NOMO-1 (cell line): ENCODE measurements around the gene MAMLD1.
A peak's percentile ranks its signal among the peaks of the same experiment; 100 is the strongest.
"Not testable (repeated sequence)": the region's sequence is repeated elsewhere in the genome, so short reads cannot be mapped to it uniquely, and the experiment has no call there.

ENCODE experiments used
- DNase-seq, 2 experiments: peaks; one replicate each; lab custom pipeline; 2025; ENCODE audit not compliant: unreplicated experiment in 2 of 2; lab: John Stamatoyannopoulos, UW

MAMLD1 gene

DNA sequence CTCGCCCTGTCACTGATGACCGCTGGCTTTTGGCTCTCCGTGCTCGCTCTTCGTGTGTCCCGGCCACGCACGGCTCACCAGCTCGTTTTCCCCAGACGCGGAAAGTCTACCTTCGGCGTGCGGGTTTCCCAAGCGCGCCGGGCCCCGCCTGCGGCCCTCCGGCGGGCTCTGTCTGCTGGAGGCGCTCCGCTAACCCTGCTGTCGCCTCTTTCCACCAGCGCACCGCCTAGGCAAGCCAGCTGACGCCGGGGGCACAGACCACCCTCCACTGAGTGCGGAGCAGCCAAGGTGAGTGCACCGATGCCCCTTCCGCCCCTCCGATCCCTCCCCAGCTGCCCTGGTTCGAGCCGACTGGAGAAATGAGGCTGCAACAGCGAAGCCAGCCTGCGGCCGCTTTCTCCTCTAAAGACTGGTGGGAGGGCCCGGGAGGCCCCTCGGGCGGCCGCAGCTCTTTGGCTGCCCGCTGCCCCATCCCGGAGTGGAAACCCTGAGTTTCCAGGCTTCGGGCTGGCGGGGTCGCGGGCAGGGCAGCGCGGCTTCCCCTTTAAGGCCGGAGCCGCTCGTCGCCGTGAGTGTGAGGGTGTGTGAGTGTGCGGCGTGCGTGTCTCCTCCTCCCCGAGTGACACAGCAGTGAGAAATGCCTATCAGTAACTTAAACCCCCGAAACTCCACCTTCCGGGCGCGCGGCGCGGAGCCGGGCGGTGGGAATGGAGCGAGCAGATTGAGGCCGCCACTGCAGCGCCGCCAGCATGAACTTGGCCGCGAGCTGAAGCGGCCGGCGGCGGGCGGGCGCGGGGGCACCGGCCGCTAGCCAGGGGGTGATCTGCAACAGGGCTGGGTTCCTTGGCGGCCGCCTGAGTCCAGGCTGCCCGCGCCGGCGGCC, at the start of gene MAMLD1:
Gene MAMLD1, plus strand, starts transcription at position 719 of the 883 bp plus-strand sequence. CDS start 82,200 bp downstream, outside the sequence.
- peak; percentile 15 to 20 for DNase-seq

GRCh38 chrX:150313514-150313913, 49.6 kb upstream of the MAMLD1 start:
- no peak for DNase-seq

DNA sequence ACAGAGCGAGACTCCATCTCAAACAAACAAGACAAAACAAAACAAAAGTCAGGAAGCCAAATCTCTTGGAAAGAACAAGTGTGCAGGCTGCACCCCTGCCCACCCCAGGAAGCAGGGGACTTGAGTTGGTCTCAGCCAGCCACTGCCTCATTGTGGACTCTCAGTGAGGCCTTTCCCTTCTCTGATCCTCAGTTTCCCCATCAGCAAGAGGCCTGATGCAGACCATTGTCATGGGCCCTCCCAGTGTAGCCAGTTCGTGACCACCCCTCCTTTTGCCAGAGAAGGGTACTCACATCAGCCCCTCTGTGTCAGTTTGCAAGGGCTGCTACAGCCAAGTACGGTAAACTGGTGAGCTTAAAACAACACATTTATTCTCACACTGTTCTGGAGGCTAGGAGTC, 48.9 kb upstream of the MAMLD1 start:
- no peak for DNase-seq

DNA sequence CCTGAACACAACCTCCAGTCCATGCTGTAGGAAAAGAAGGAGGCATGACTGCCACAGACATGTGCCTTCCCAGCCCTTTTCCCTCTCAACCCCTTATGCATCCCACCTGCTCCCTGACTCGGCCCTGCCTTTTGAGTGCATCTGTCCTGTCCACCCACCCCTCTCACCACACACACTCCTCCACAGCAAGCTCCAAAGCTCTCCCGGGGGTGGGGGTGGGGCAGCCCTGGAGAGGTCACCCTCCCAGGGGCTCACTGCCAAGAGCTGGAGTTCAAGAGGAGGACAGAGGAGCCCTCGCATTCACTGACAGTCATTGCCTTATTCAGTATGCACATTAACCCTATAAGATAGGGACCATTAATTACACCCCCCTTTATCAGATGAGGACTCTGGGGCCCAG, 46.6 kb upstream of the MAMLD1 start:
- DNase-seq: no peak

- no peak for DNase-seq
These were observed 40.1 kb upstream of the MAMLD1 start for GRCh38 chrX:150323020-150323419.

DNA sequence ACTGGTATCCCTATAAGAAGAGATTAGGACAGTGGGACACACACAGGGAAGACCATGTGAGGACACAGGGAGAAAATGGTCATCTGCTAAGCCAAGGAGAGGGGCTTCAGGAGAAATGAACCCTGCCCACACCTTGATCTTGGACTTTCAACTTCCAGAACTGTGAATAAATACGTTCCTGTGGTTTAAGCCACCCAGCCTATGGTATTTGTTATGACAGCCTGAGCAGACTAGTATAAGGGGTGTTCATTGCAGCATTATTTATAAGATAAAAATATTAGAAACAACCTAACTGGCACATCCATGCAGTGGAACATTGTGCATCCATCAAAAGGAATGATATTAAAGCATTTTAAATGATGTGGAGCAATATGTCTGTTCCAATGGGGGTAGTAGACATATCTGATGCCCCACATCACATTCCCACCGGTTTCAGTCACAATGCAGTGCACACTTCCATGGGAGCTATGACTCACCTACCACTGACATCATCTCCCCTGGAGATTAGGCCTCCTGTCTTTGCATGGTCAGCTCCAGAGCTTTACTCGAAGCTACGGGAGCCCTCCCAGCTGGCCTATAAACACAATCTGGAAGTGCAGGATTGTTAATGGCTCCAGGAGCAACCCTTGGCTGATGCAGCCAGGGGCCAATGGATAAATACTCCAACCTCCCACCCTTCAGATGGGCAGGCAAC, 38.9 kb upstream of the MAMLD1 start:
- no peak for DNase-seq

DNA sequence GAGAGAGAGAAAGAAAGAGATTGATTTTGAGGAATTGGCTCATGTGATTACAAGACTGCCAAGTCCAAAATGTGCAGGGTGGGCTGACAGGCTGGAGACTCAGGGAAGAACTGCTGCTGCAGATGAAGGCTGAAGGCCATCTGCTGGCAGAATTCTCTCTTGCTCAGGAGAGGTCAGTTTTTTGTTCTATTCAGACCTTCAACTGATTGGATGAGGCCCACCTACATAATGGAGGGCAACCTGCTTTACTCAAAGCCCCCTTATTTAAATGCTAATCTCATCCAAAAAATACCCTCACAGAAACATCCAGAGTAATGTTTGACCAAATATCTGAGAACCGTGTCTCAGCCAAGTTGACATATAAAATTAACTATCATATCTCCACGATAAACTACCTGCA, 38.2 kb upstream of the MAMLD1 start:
- DNase-seq: no peak

GRCh38 chrX:150326541-150327247, 36.4 kb upstream of the MAMLD1 start:
- no peak for DNase-seq

- DNase-seq: no peak
These were observed 33.8 kb upstream of the MAMLD1 start for GRCh38 chrX:150329282-150329681.

DNA sequence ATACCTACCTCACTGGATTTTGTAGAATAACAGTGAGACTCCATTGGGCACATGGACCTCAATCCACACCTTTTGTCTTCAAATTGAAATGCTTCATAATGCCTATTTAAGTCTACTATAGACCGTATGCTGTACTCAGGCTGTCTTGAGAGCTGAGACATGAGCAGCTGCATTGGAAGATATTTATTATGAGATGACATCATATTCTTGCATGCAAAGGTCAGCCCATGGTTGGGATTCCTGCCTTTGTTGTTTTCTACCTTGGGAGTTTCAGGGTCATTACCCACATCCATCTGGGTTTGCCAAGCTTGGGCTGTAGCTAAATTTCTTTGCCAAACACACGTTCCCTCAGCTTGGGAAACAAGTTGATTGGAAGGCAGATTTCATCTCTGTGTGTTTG, 33.2 kb upstream of the MAMLD1 start:
- DNase-seq: no peak

DNA sequence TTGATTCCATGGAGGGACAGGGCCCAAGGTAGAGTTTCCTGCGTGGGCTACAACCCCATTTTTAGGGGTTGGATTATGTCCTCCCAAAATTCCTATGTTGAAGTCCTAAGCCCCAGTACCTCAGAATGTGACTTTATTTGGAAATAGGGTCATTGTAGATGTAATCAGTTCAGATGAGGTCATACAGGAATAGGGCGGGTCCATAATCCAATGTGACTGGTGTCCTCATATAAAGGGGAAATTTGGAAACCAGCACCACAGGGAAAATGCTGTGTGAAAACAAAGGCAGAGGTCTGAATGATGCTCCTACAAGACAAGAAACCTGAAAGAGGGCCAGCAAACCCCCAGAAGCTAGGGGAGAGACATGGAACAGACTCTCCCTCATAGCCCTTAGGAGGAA, 31.1 kb upstream of the MAMLD1 start:
- DNase-seq: no peak

GRCh38 chrX:150334100-150334499, 29.0 kb upstream of the MAMLD1 start:
- no peak for DNase-seq

DNA sequence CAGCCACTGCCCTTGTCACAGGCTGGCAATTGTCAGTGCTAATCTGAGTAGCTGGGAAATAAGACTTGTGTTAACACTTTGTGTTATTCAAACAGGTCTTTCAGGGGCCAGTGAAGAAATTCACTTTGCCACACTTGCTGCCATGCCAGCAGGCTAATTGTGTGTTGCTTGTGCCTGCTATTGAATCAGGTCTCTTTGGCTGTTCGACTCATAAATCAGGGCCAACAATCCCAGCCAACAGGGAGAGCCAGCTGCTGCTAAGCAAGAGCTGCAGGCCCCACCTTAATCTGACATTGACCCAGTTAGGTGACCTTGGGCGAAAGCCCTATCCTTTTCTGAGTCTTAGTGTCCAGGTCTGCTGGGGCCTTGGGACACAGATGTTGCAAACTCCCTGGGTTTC, 28.1 kb upstream of the MAMLD1 start:
- no peak for DNase-seq

- no peak for DNase-seq
These were observed 26.1 kb upstream of the MAMLD1 start for GRCh38 chrX:150337026-150337425.

- no peak for DNase-seq
These were observed 25.6 kb upstream of the MAMLD1 start for GRCh38 chrX:150337536-150337935.

GRCh38 chrX:150338615-150339014, 24.5 kb upstream of the MAMLD1 start:
- no peak for DNase-seq

- no peak for DNase-seq
These were observed 23.4 kb upstream of the MAMLD1 start for GRCh38 chrX:150339736-150340135.

- DNase-seq: not testable (repeated sequence)
These were observed 22.8 kb upstream of the MAMLD1 start for GRCh38 chrX:150340326-150340725.

DNA sequence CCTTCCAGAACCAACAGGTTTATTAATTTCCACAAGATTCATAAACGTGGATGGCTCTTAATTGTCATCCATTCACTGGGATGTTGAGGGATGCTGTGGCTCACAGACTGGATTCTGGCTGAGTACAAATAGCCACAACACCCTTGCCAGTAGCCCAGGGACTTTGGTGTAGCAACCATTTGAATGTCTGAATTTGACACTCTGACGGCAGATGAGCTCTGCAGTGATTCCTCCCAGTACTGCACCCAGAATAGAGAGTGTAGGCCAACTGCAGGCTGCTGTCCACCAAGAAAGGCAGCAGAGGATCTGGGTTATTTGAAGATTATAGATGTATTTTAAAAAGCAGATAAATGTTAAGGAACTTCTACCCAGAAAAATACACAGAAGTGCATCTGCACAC, 15.6 kb upstream of the MAMLD1 start:
- DNase-seq: no peak

DNA sequence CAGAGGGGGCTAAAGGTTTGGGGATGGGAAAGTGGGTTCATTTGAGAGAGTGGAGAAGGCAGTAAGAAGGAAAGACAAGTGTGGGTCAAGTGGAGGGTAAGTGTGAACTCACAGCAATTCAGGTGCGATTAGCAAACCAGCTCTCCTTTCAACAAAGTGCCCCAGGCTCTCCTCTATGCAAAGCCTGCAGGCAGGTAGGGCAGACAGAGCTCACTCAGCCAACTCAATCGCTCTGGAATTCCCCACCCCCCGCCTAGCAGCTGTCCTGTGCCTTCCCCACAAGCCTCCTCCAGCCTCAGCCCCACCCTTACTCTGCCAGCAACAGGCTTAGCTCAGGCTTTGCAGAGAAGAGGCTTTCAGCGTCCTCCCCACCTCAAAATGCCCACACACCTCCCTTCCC, 14.8 kb upstream of the MAMLD1 start:
- DNase-seq: no peak

DNA sequence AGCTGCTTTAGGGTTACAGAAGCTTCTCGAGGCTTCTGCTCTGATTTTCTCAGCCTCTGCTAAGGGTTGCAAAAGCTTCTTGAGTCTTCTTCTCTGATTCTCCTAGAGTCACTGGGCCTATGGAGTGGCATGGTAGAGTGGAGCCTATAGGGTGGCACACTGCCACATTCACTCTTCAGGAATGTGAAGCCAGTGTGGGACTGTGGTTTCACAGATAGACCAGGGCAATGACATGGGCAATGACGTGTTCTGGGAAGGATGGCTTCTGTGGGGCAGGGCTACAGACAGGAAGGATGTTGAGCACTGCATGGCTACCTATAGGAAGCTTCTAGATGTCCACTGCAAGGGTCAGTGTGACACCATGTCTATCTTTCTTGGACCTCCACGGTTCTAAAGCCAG, 11.0 kb upstream of the MAMLD1 start:
- DNase-seq: no peak
